ENCODE results near the gene PMPCB.
"Not testable (repeated sequence)": the region's sequence is repeated elsewhere in the genome, so short reads cannot be mapped to it uniquely, and the experiment has no call there.

Gene PMPCB

GRCh38 chr7:103296901-103297836 lies at the start of gene PMPCB:
TSS of gene PMPCB (plus strand) at chr7:103297435. CDS start at chr7:103297460, 25 bp downstream.
- peak; percentile 32 to 92 (median 86) for DNase-seq

- not testable (repeated sequence) for DNase-seq
These were observed 43.3 kb upstream of the PMPCB start for GRCh38 chr7:103253699-103254506.

GRCh38 chr7:103264054-103264453 lies 33.2 kb upstream of the PMPCB start:
- DNase-seq: not testable (repeated sequence)

- not testable (repeated sequence) for DNase-seq
These were observed 31.0 kb upstream of the PMPCB start for GRCh38 chr7:103266229-103266628.

DNA sequence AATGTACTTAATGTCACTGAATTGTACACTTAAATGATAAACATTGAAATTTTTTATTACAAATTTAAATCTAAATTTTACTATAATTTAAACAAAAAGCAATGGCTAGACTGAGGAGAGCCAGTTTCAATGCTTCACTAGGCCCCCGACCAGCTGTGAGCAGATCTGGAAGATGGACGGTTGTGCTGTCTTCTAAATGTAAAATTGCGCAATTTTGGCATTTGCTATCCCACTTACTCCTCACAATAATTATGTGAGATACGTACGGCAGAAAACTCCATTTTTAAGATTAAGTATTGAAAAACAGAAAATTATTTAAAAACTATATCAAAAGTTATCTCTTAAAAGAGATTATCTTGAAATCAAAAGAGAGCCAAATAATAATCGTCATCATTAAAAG lies 23.9 kb upstream of the PMPCB start:
- DNase-seq: not testable (repeated sequence)

DNA sequence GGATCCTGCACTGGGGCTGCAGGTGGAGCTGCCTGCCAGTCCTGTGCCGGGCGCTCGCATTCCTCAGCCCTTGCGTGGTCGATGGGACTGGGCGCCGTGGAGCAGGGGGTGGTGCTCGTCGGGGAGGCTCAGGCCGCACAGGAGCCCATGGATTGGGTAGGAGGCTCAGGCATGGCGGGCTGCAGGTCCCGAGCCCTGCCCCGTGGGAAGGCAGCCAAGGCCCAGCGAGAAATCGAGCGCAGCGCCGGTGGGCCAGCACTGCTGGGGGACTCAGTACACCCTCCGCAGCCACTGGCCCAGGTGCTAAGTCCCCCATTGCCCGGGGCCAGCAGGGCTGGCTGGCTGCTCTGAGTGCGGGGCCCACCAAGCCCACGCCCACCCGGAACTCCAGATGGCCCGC lies 22.4 kb upstream of the PMPCB start:
- DNase-seq: not testable (repeated sequence)

GRCh38 chr7:103278195-103278594 lies 19.0 kb upstream of the PMPCB start:
- not testable (repeated sequence) for DNase-seq

- peak in 2 of 14 donors; percentile 41 to 72 for DNase-seq
These were observed 17.6 kb upstream of the PMPCB start for GRCh38 chr7:103279636-103279962.

- peak in 13 of 14 donors; percentile 11 to 90 (median 46) for DNase-seq
These were observed 17.1 kb upstream of the PMPCB start for GRCh38 chr7:103279963-103280802.

GRCh38 chr7:103280803-103281155 lies 16.5 kb upstream of the PMPCB start:
- peak in 6 of 14 donors; percentile 2 to 70 (median 25) for DNase-seq

DNA sequence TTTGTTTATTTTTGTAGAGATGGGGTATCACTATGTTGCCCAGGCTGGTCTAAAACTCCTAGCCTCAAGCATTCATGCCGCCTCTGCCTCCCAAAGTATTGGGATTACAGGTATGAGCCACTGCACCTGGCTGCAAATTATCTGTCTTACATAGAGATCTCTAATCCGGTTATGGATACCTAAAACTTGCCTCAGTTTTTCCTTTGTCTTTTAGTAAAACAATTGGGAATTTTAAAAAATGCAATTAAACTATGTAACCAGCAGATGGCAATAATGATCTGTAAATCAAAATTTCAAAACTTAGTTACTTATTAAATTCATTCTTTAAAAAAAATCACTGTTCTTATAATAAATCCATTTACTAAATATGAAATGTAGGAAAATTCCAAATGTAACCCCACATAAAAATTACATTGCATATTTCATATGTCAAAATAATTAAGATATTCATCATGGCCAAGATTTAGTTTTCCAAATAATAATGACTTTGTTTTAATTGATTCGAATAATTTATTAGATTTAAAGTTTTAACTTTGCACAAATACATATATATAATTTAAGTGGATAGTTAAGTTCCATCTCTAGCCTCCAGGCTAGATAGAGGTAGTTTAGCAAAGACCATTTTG lies 14.3 kb upstream of the PMPCB start:
- DNase-seq: not testable (repeated sequence)

- DNase-seq: no peak
These were observed 5.1 kb upstream of the PMPCB start for GRCh38 chr7:103292122-103292521.

DNA sequence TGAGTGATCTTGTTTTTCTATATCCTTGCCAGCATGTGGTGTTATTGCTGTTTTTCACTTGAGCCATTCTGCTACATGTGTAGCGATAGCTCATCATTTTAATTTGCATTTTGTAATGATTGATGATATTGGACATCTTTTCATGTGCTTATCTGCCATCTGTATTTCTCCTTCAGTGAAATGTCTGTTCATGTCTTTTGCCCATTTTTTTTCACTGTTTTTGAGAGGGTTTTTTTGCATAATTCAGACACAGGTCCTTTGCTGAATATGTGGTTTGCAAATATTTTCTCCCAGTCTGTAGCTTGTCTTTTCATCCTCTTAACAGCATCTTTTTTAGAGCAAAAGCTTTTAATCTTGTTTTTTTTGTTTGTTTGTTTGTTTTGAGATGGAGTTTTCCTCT lies 3.7 kb upstream of the PMPCB start:
- DNase-seq: no peak

- no peak for DNase-seq
These were observed 573 bp downstream of the PMPCB start for GRCh38 chr7:103297837-103298179.

- no peak for DNase-seq
These were observed 2.4 kb downstream of the PMPCB start for GRCh38 chr7:103299660-103300059.

- DNase-seq: no peak
These were observed 4.2 kb downstream of the PMPCB start for GRCh38 chr7:103301441-103301840.

DNA sequence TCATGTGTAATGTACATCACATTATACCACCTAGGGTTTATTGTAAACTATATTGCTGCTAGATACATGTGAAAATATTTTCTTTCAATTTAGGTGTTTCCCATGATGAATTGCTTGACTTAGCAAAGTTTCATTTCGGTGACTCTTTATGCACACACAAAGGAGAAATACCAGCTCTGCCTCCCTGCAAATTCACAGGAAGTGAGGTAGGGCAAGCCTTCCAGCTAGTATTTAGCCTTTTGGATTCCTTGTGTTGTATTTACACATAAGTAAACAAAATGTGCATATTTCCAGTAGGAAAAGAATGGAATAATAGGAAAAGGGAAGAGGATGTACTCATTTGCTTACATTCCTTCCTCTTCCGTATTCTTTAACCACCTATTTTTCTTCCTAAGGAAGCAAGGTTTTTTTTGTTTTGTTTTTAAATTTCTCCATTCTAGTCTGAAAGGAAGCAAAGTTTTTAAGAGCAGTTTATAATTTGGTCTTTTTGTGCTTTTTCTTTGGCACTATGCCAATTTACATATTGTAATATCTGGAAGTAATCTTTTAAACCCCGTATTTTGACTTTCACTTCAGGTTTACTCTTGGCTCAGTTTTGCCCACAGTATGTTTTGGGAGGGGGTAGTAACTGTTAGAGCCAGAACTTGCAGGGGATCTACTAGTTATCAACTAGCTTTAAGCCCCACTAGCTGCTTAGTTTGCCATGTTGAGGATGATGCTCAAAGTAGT lies 10.4 kb downstream of the PMPCB start:
- DNase-seq: no peak

GRCh38 chr7:103314852-103315251 lies 17.6 kb downstream of the PMPCB start:
- DNase-seq: no peak

- no peak for DNase-seq
These were observed 19.2 kb downstream of the PMPCB start for GRCh38 chr7:103316380-103316941.

DNA sequence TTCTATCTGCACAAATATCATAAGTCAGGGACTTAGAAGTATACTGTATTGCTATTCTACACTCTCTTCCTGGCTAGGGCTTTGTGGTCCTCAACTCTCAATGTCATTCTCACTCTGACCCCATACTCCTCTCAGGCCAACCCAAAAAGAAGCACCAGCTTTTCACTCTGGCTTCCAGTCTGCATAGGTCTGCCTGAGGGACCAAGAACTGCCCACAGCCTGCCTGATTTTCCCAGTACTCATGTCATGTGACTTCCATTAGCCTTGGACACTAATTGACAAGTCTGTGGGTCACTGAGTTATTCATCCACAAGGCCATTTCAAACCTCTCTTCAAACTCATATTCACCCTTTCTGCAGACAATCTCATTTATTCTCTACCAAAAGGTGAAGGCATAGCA lies 19.8 kb downstream of the PMPCB start:
- DNase-seq: no peak

- DNase-seq: no peak
These were observed 28.5 kb downstream of the PMPCB start for GRCh38 chr7:103325744-103326143.

Measured in C1 segment of cervical spinal cord (tissue), 14 donors.